CD4-positive, CD25-positive, alpha-beta regulatory T cell (primary cell): ENCODE results near the gene TAF4. TPM values are rescaled to one million over a fixed set of nuclear protein-coding genes. Genes with fewer than 3 reads are reported as not detected.

Source experiments
- ATAC-seq, 2 donors: fragments of 150-1000 bp; cut with Tn5 transposase; one replicate each; pipeline ENCODE4 v1.10.0; 2021; ENCODE audit warnings: low read depth in 2 of 2, moderate number of reproducible peaks in 2 of 2, moderate library complexity in 1 of 2
- DNase-seq, 3 donors: peaks; one replicate each; pipeline versions ENCODE4 v3.0.0 to v3.0.0-alpha.2; 2012 to 2022; ENCODE audit warnings: mixed read lengths in 1 of 3
- H3K27ac ChIP-seq: one replicate; pipeline ENCODE4 v1.7.0; 2013; ENCODE audit warnings: mild to moderate bottlenecking, low read length; ENCODE audit not compliant: insufficient read depth, poor library complexity, severe bottlenecking
- H3K27me3 ChIP-seq: one replicate; pipeline ENCODE4 v1.7.0; 2013; ENCODE audit warnings: low read length; ENCODE audit not compliant: control insufficient read depth, insufficient read depth
- H3K36me3 ChIP-seq: one replicate; pipeline ENCODE4 v1.7.0; 2013; ENCODE audit warnings: mild to moderate bottlenecking, low read length, moderate library complexity; ENCODE audit not compliant: control insufficient read depth, insufficient read depth
- H3K4me1 ChIP-seq: 2 replicates; pipeline ENCODE4 v1.7.0; 2013; ENCODE audit warnings: mild to moderate bottlenecking, low read length; ENCODE audit not compliant: insufficient read depth, control insufficient read depth, poor library complexity, severe bottlenecking
- H3K4me3 ChIP-seq: one replicate; pipeline ENCODE4 v1.7.0; 2013; ENCODE audit warnings: low read depth, mild to moderate bottlenecking, low read length, moderate library complexity
- H3K9me3 ChIP-seq, 2 experiments: 1 replicate in 1 of 2; 2 replicates in 1 of 2; pipeline ENCODE4 v1.7.0; 2013; ENCODE audit warnings: low read length in 2 of 2, mild to moderate bottlenecking in 1 of 2, moderate library complexity in 1 of 2; ENCODE audit not compliant: control insufficient read depth in 2 of 2
- H3K27ac Mint-ChIP-seq, 3 donors: one replicate each; pipeline ENCODE4 v1.8.0; 2020 to 2022; ENCODE audit warnings: mild to moderate bottlenecking in 3 of 3, mixed read lengths in 3 of 3, moderate library complexity in 2 of 3
- H3K27me3 Mint-ChIP-seq: one replicate; pipeline ENCODE4 v1.8.0; 2022; ENCODE audit warnings: mild to moderate bottlenecking, mixed read lengths
- H3K36me3 Mint-ChIP-seq: one replicate; pipeline ENCODE4 v1.8.0; 2020; ENCODE audit warnings: mixed read lengths
- H3K4me1 Mint-ChIP-seq, 4 donors: one replicate each; pipeline ENCODE4 v1.8.0; 2020 to 2022; ENCODE audit warnings: mixed read lengths in 4 of 4, mild to moderate bottlenecking in 1 of 4
- H3K4me3 Mint-ChIP-seq, 4 donors: one replicate each; pipeline ENCODE4 v1.8.0; 2020 to 2022; ENCODE audit warnings: mild to moderate bottlenecking in 4 of 4, mixed read lengths in 4 of 4, moderate library complexity in 3 of 4
- H3K9me3 Mint-ChIP-seq, 7 donors: one replicate each; pipeline ENCODE4 v1.8.0; 2020 to 2022; ENCODE audit warnings: mixed read lengths in 7 of 7, mild to moderate bottlenecking in 3 of 7, moderate library complexity in 2 of 7
- polyA plus RNA-seq, 4 donors: library from polyadenylated mRNA; unstranded; fragments of 300-500 nt; fragmentation: Illumina TruSeq; gene quantifications; one replicate each; pipeline ENCODE4 v1.2.3, GENCODE V29; 2021
- total RNA-seq: library from RNA; stranded (reverse); gene quantifications from one replicate; pipeline ENCODE4 v1.2.3, GENCODE V29; 2022

Gene TAF4
- total and polyA plus RNA-seq, 5 donors from 2014 or later = 0.76 to 20.4 (median 0.91) TPM

GRCh38 chr20:61936701-61937131 lies 129.0 kb downstream of the TAF4 start:
- ATAC-seq (no peak), DNase-seq (no peak)
- Histone ChIP-seq H3K36me3 (no peaks in the 10 kb centered on the region), H3K4me3 (no peak overlapping the region), H3K4me1 (no peaks in the 10 kb centered on the region), H3K9me3 (no peaks in the 10 kb centered on the region), H3K27ac (no peak overlapping the region), H3K27me3 (no peaks in the 10 kb centered on the region)
- H3K27ac Mint-ChIP-seq = no peak overlapping the region
- H3K9me3 Mint-ChIP-seq = peaks cover 0 to 1% (median 0%) of the 10 kb centered on the region in 7 donors
- H3K27me3 Mint-ChIP-seq = no peaks in the 10 kb centered on the region
- no peaks in the 10 kb centered on the region for H3K36me3 Mint-ChIP-seq
- no peak overlapping the region for H3K4me3 Mint-ChIP-seq
- H3K4me1 Mint-ChIP-seq = no peaks in the 10 kb centered on the region

- H3K9me3 Mint-ChIP-seq = no peaks in the 10 kb centered on the region
- Histone ChIP-seq H3K36me3 (no peaks in the 10 kb centered on the region), H3K27ac (no peak overlapping the region), H3K9me3 (no peaks in the 10 kb centered on the region), H3K4me3 (no peak overlapping the region), H3K4me1 (no peaks in the 10 kb centered on the region), H3K27me3 (no peaks in the 10 kb centered on the region)
- H3K36me3 Mint-ChIP-seq = no peaks in the 10 kb centered on the region
- no peak for ATAC-seq
- no peak overlapping the region for H3K4me3 Mint-ChIP-seq
- no peaks in the 10 kb centered on the region for H3K27me3 Mint-ChIP-seq
- DNase-seq = no peak
- no peaks in the 10 kb centered on the region for H3K4me1 Mint-ChIP-seq
- H3K27ac Mint-ChIP-seq = no peak overlapping the region
Observed at GRCh38 chr20:61935926-61936700, 129.6 kb downstream of the TAF4 start.

GRCh38 chr20:61934716-61935530 lies 130.8 kb downstream of the TAF4 start:
- Mint-ChIP-seq H3K27ac (no peak overlapping the region), H3K27me3 (no peaks in the 10 kb centered on the region), H3K9me3 (no peaks in the 10 kb centered on the region), H3K4me3 (no peak overlapping the region), H3K4me1 (no peaks in the 10 kb centered on the region), H3K36me3 (no peaks in the 10 kb centered on the region)
- H3K4me3 ChIP-seq = no peak overlapping the region
- DNase-seq (no peak), ATAC-seq (no peak)
- no peaks in the 10 kb centered on the region for H3K36me3 ChIP-seq
- H3K4me1 ChIP-seq = no peaks in the 10 kb centered on the region
- no peak overlapping the region for H3K27ac ChIP-seq
- no peaks in the 10 kb centered on the region for H3K9me3 ChIP-seq
- no peaks in the 10 kb centered on the region for H3K27me3 ChIP-seq

- no peak overlapping the region for H3K4me3 Mint-ChIP-seq
- H3K9me3 Mint-ChIP-seq = no peaks in the 10 kb centered on the region
- H3K27me3 Mint-ChIP-seq = no peaks in the 10 kb centered on the region
- H3K4me3 ChIP-seq = no peak overlapping the region
- no peaks in the 10 kb centered on the region for H3K4me1 Mint-ChIP-seq
- no peak overlapping the region for H3K27ac Mint-ChIP-seq
- no peaks in the 10 kb centered on the region for H3K36me3 ChIP-seq
- no peak for DNase-seq
- no peak for ATAC-seq
- H3K27me3 ChIP-seq = no peaks in the 10 kb centered on the region
- no peaks in the 10 kb centered on the region for H3K9me3 ChIP-seq
- no peak overlapping the region for H3K27ac ChIP-seq
- H3K36me3 Mint-ChIP-seq = no peaks in the 10 kb centered on the region
- no peaks in the 10 kb centered on the region for H3K4me1 ChIP-seq
Observed at GRCh38 chr20:61933951-61934715, 131.5 kb downstream of the TAF4 start.

GRCh38 chr20:61933481-61933950 lies 132.2 kb downstream of the TAF4 start:
- no peaks in the 10 kb centered on the region for H3K4me1 ChIP-seq
- Mint-ChIP-seq H3K27me3 (no peaks in the 10 kb centered on the region), H3K27ac (no peak overlapping the region), H3K36me3 (no peaks in the 10 kb centered on the region), H3K4me1 (no peaks in the 10 kb centered on the region), H3K9me3 (no peaks in the 10 kb centered on the region), H3K4me3 (no peak overlapping the region)
- ATAC-seq = no peak
- H3K4me3 ChIP-seq = no peak overlapping the region
- H3K36me3 ChIP-seq = no peaks in the 10 kb centered on the region
- H3K9me3 ChIP-seq = no peaks in the 10 kb centered on the region
- DNase-seq = no peak
- H3K27ac ChIP-seq = no peak overlapping the region
- no peaks in the 10 kb centered on the region for H3K27me3 ChIP-seq

GRCh38 chr20:61932711-61933480 lies 132.8 kb downstream of the TAF4 start:
- no peaks in the 10 kb centered on the region for H3K4me1 Mint-ChIP-seq
- H3K27ac Mint-ChIP-seq = no peak overlapping the region
- H3K36me3 Mint-ChIP-seq = no peaks in the 10 kb centered on the region
- H3K9me3 Mint-ChIP-seq = no peaks in the 10 kb centered on the region
- H3K9me3 ChIP-seq = no peaks in the 10 kb centered on the region
- DNase-seq (no peak), ATAC-seq (no peak)
- no peaks in the 10 kb centered on the region for H3K27me3 ChIP-seq
- H3K27me3 Mint-ChIP-seq = no peaks in the 10 kb centered on the region
- no peak overlapping the region for H3K4me3 ChIP-seq
- no peaks in the 10 kb centered on the region for H3K36me3 ChIP-seq
- no peak overlapping the region for H3K4me3 Mint-ChIP-seq
- H3K4me1 ChIP-seq = no peaks in the 10 kb centered on the region
- no peak overlapping the region for H3K27ac ChIP-seq

- Histone ChIP-seq H3K27me3 (no peaks in the 10 kb centered on the region), H3K4me3 (no peak overlapping the region), H3K4me1 (no peaks in the 10 kb centered on the region), H3K27ac (no peak overlapping the region), H3K36me3 (no peaks in the 10 kb centered on the region), H3K9me3 (no peaks in the 10 kb centered on the region)
- Mint-ChIP-seq H3K4me3 (no peak overlapping the region), H3K27me3 (no peaks in the 10 kb centered on the region), H3K36me3 (no peaks in the 10 kb centered on the region), H3K4me1 (no peaks in the 10 kb centered on the region), H3K27ac (no peak overlapping the region), H3K9me3 (no peaks in the 10 kb centered on the region)
- ATAC-seq = no peak
- no peak for DNase-seq
Observed at GRCh38 chr20:61932199-61932592, 133.5 kb downstream of the TAF4 start.
